Stimulated activated memory B cell treated with anti-CD40 and anti-IgM and Interleukin-4, amounts not matched to agents 10 μg/mL and 1 μg/mL and 100 μg/mL, for 72 hours (primary cell): ENCODE measurements around the gene IQSEC2.

Experiments
- ATAC-seq: fragments of 150-1000 bp; cut with Tn5 transposase; 2 replicates; pipeline ENCODE4 v1.10.0; 2021
- H3K27ac Mint-ChIP-seq: one replicate; pipeline ENCODE4 v1.8.0; 2022; ENCODE audit warnings: mild to moderate bottlenecking, mixed read lengths
- H3K27me3 Mint-ChIP-seq: one replicate; pipeline ENCODE4 v1.8.0; 2022; ENCODE audit warnings: mixed read lengths
- H3K36me3 Mint-ChIP-seq: one replicate; pipeline ENCODE4 v1.8.0; 2022; ENCODE audit warnings: mixed read lengths
- H3K4me1 Mint-ChIP-seq: one replicate; pipeline ENCODE4 v1.8.0; 2022; ENCODE audit warnings: mixed read lengths
- H3K4me3 Mint-ChIP-seq: one replicate; pipeline ENCODE4 v1.8.0; 2022; ENCODE audit warnings: mild to moderate bottlenecking, moderate library complexity, mixed read lengths
- H3K9me3 Mint-ChIP-seq: one replicate; pipeline ENCODE4 v1.8.0; 2022; ENCODE audit warnings: mixed read lengths

The IQSEC2 gene

GRCh38 chrX:53312946-53313727 lies 31.8 kb upstream of the IQSEC2 start:
- peaks cover 8% of the 10 kb centered on the region for H3K27me3 Mint-ChIP-seq

GRCh38 chrX:53309837-53310236 lies 28.5 kb upstream of the IQSEC2 start:
- Mint-ChIP-seq H3K4me3 (no peak overlapping the region), H3K4me1 (peaks cover 15% of the 10 kb centered on the region), H3K36me3 (no peaks in the 10 kb centered on the region), H3K27me3 (peaks cover 10% of the 10 kb centered on the region), H3K9me3 (no peaks in the 10 kb centered on the region), H3K27ac (no peak overlapping the region)
- ATAC-seq = no peak

More at GRCh38 chrX:53312946-53313727, 31.8 kb upstream of the IQSEC2 start:
- ATAC-seq = peak; percentile 60
- H3K36me3 Mint-ChIP-seq = no peaks in the 10 kb centered on the region
- no peak overlapping the region for H3K4me3 Mint-ChIP-seq
- no peaks in the 10 kb centered on the region for H3K9me3 Mint-ChIP-seq
- H3K27ac Mint-ChIP-seq = no peak overlapping the region
- H3K4me1 Mint-ChIP-seq = peaks cover 17% of the 10 kb centered on the region

GRCh38 chrX:53308836-53309235 lies 27.5 kb upstream of the IQSEC2 start:
- Mint-ChIP-seq H3K27me3 (peaks cover 10% of the 10 kb centered on the region), H3K27ac (no peak overlapping the region), H3K9me3 (no peaks in the 10 kb centered on the region), H3K4me1 (peaks cover 15% of the 10 kb centered on the region), H3K36me3 (no peaks in the 10 kb centered on the region), H3K4me3 (no peak overlapping the region)
- ATAC-seq = no peak

- peaks cover 10% of the 10 kb centered on the region for H3K27me3 Mint-ChIP-seq
- no peaks in the 10 kb centered on the region for H3K9me3 Mint-ChIP-seq
- H3K4me1 Mint-ChIP-seq = peaks cover 6% of the 10 kb centered on the region
- H3K27ac Mint-ChIP-seq = no peak overlapping the region
- no peaks in the 10 kb centered on the region for H3K36me3 Mint-ChIP-seq
- H3K4me3 Mint-ChIP-seq = no peak overlapping the region
- ATAC-seq = no peak
Observed at GRCh38 chrX:53305996-53306937, 24.9 kb upstream of the IQSEC2 start.

- ATAC-seq = no peak
- Mint-ChIP-seq H3K4me3 (no peak overlapping the region), H3K9me3 (no peaks in the 10 kb centered on the region), H3K4me1 (peaks cover 6% of the 10 kb centered on the region), H3K27me3 (peaks cover 10% of the 10 kb centered on the region), H3K36me3 (no peaks in the 10 kb centered on the region), H3K27ac (no peak overlapping the region)
Observed at GRCh38 chrX:53305219-53305995, 24.0 kb upstream of the IQSEC2 start.

- H3K4me1 Mint-ChIP-seq = peaks cover 6% of the 10 kb centered on the region
- H3K36me3 Mint-ChIP-seq = no peaks in the 10 kb centered on the region
- peaks cover 10% of the 10 kb centered on the region for H3K27me3 Mint-ChIP-seq
- no peak overlapping the region for H3K27ac Mint-ChIP-seq
- H3K4me3 Mint-ChIP-seq = no peak overlapping the region
- ATAC-seq = no peak
- H3K9me3 Mint-ChIP-seq = no peaks in the 10 kb centered on the region
Observed at GRCh38 chrX:53303195-53303594, 21.8 kb upstream of the IQSEC2 start.

GRCh38 chrX:53300157-53300556 lies 18.8 kb upstream of the IQSEC2 start:
- Mint-ChIP-seq H3K9me3 (no peaks in the 10 kb centered on the region), H3K27me3 (no peaks in the 10 kb centered on the region), H3K4me3 (no peak overlapping the region), H3K27ac (no peak overlapping the region), H3K36me3 (no peaks in the 10 kb centered on the region), H3K4me1 (no peaks in the 10 kb centered on the region)
- no peak for ATAC-seq

- no peaks in the 10 kb centered on the region for H3K9me3 Mint-ChIP-seq
- no peak overlapping the region for H3K27ac Mint-ChIP-seq
- ATAC-seq = no peak
- H3K27me3 Mint-ChIP-seq = no peaks in the 10 kb centered on the region
- H3K36me3 Mint-ChIP-seq = no peaks in the 10 kb centered on the region
- H3K4me1 Mint-ChIP-seq = no peaks in the 10 kb centered on the region
- H3K4me3 Mint-ChIP-seq = no peak overlapping the region
Observed at GRCh38 chrX:53294024-53294648, 12.8 kb upstream of the IQSEC2 start.

GRCh38 chrX:53291596-53291995 lies 10.2 kb upstream of the IQSEC2 start:
- no peaks in the 10 kb centered on the region for H3K36me3 Mint-ChIP-seq
- H3K27me3 Mint-ChIP-seq = no peaks in the 10 kb centered on the region
- H3K4me3 Mint-ChIP-seq = no peak overlapping the region
- H3K9me3 Mint-ChIP-seq = no peaks in the 10 kb centered on the region
- no peak for ATAC-seq
- no peak overlapping the region for H3K27ac Mint-ChIP-seq
- peaks cover 16% of the 10 kb centered on the region for H3K4me1 Mint-ChIP-seq

GRCh38 chrX:53290441-53291041 lies 9.2 kb upstream of the IQSEC2 start:
- ATAC-seq = no peak

GRCh38 chrX:53288189-53288588 lies 6.8 kb upstream of the IQSEC2 start:
- Mint-ChIP-seq H3K27me3 (no peaks in the 10 kb centered on the region), H3K27ac (peak overlapping the region; percentile 83), H3K9me3 (no peaks in the 10 kb centered on the region), H3K4me3 (peak overlapping the region; percentile 56), H3K36me3 (no peaks in the 10 kb centered on the region), H3K4me1 (peaks cover 22% of the 10 kb centered on the region)
- ATAC-seq = no peak

More at GRCh38 chrX:53290441-53291041, 9.2 kb upstream of the IQSEC2 start:
- Mint-ChIP-seq H3K36me3 (no peaks in the 10 kb centered on the region), H3K4me3 (no peak overlapping the region), H3K9me3 (no peaks in the 10 kb centered on the region), H3K27me3 (no peaks in the 10 kb centered on the region), H3K4me1 (peaks cover 16% of the 10 kb centered on the region), H3K27ac (no peak overlapping the region)

- peak; percentile 68 for ATAC-seq
- H3K9me3 Mint-ChIP-seq = no peaks in the 10 kb centered on the region
- H3K36me3 Mint-ChIP-seq = no peaks in the 10 kb centered on the region
- peak overlapping the region; percentile 83 for H3K27ac Mint-ChIP-seq
- H3K4me1 Mint-ChIP-seq = peaks cover 22% of the 10 kb centered on the region
- no peaks in the 10 kb centered on the region for H3K27me3 Mint-ChIP-seq
- peak overlapping the region; percentile 56 for H3K4me3 Mint-ChIP-seq
Observed at GRCh38 chrX:53287493-53288138, 6.2 kb upstream of the IQSEC2 start.

- ATAC-seq = no peak
- Mint-ChIP-seq H3K4me3 (no peak overlapping the region), H3K27me3 (no peaks in the 10 kb centered on the region), H3K4me1 (peaks cover 22% of the 10 kb centered on the region), H3K36me3 (no peaks in the 10 kb centered on the region), H3K27ac (no peak overlapping the region), H3K9me3 (no peaks in the 10 kb centered on the region)
Observed at GRCh38 chrX:53286171-53286570, 4.8 kb upstream of the IQSEC2 start.

GRCh38 chrX:53285591-53285990 lies 4.2 kb upstream of the IQSEC2 start:
- H3K4me3 Mint-ChIP-seq = no peak overlapping the region
- no peak overlapping the region for H3K27ac Mint-ChIP-seq
- peaks cover 22% of the 10 kb centered on the region for H3K4me1 Mint-ChIP-seq
- no peaks in the 10 kb centered on the region for H3K36me3 Mint-ChIP-seq
- no peaks in the 10 kb centered on the region for H3K9me3 Mint-ChIP-seq
- ATAC-seq = no peak
- no peaks in the 10 kb centered on the region for H3K27me3 Mint-ChIP-seq
